ENCODE results near the gene PKP4.
A peak's percentile ranks its signal among the peaks of the same experiment; 100 is the strongest.
"Not testable (repeated sequence)": the region's sequence is repeated elsewhere in the genome, so short reads cannot be mapped to it uniquely, and the experiment has no call there.

The PKP4 gene

GRCh38 chr2:158690823-158691222 is 234.1 kb downstream of the PKP4 start:
- DNase-seq, result no peak

- DNase-seq, result no peak
Measured at GRCh38 chr2:158691619-158692018, 234.9 kb downstream of the PKP4 start.

GRCh38 chr2:158692372-158693103 is 235.8 kb downstream of the PKP4 start:
- no peak for DNase-seq

- no peak for DNase-seq
Measured at GRCh38 chr2:158693476-158693875, 236.7 kb downstream of the PKP4 start.

GRCh38 chr2:158695305-158695704 is 238.6 kb downstream of the PKP4 start:
- DNase-seq, result no peak

GRCh38 chr2:158695744-158696143 is 239.0 kb downstream of the PKP4 start:
- DNase-seq, result not testable (repeated sequence)

GRCh38 chr2:158699323-158699722 is 242.6 kb downstream of the PKP4 start:
- no peak for DNase-seq

- DNase-seq, result no peak
Measured at GRCh38 chr2:158701101-158701500, 244.3 kb downstream of the PKP4 start.

GRCh38 chr2:158702740-158703139 is 246.0 kb downstream of the PKP4 start:
- DNase-seq, result no peak

- not testable (repeated sequence) for DNase-seq
Measured at GRCh38 chr2:158704724-158705465, 248.1 kb downstream of the PKP4 start.

- DNase-seq, result no peak
Measured at GRCh38 chr2:158712791-158713522, 256.2 kb downstream of the PKP4 start.

- peak; percentile 18 for DNase-seq
Measured at GRCh38 chr2:158713523-158714138, 256.9 kb downstream of the PKP4 start.

GRCh38 chr2:158714420-158714819 is 257.7 kb downstream of the PKP4 start:
- DNase-seq, result no peak

GRCh38 chr2:158715357-158715756 is 258.6 kb downstream of the PKP4 start:
- no peak for DNase-seq

- no peak for DNase-seq
Measured at GRCh38 chr2:158716121-158716791, 259.5 kb downstream of the PKP4 start.

GRCh38 chr2:158716921-158717320 is 260.2 kb downstream of the PKP4 start:
- DNase-seq, result no peak

- DNase-seq, result no peak
Measured at GRCh38 chr2:158717366-158718195, 260.8 kb downstream of the PKP4 start.

GRCh38 chr2:158718196-158718585 is 261.4 kb downstream of the PKP4 start:
- no peak for DNase-seq

GRCh38 chr2:158718851-158719250 is 262.1 kb downstream of the PKP4 start:
- no peak for DNase-seq

- DNase-seq, result no peak
Measured at GRCh38 chr2:158719403-158719802, 262.7 kb downstream of the PKP4 start.

GRCh38 chr2:158722266-158723105 is 265.7 kb downstream of the PKP4 start:
- no peak for DNase-seq

Measured in NCI-H226 (cell line).